ENCODE measurements around the gene PGM2.

GRCh38 chr4:37890801-37891259, 64.3 kb downstream of the PGM2 start, which contains the start of gene TBC1D1:
- TF ChIP-seq CTCF (IDR thresholded peaks at IDR 0.05) (no peak), POLR2A (IDR thresholded peaks at IDR 0.05) (no peak)

Measured in suprapubic skin (tissue), 3 donors.